ENCODE data around the gene BIRC2. TPM values are rescaled to one million over a fixed set of nuclear protein-coding genes. Genes with fewer than 3 reads are reported as not detected.

Gene BIRC2
- total RNA-seq, 2 experiments from 2014 or later: 40.6 to 41.4 TPM

DNA sequence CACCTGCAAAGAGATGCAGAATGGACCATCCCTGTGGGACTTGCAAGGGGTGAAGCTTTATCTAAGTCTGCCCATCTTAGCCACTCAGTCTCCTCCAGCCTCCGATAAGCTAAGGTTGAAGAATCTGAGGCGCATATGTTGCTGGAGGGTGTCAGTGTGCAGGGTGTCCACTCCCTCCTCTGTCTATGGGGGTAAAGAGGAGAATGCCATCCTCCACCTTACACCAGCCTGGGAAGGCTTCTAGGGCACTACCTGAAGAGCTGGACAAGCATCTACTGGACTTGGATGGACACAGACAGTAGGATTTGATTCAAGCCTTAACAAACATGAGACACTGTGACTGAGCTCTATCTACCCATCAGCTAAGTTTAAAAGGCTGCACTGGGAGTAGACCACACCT lies 59.1 kb downstream of the BIRC2 start:
- Mint-ChIP-seq H3K4me3 (no peak overlapping the region), H3K4me1 (peaks cover 53% of the 10 kb centered on the region), H3K27me3 (no peaks in the 10 kb centered on the region), H3K9me3 (no peaks in the 10 kb centered on the region), H3K36me3 (peaks cover 41% of the 10 kb centered on the region), H3K27ac (peak overlapping the region; percentile 27)
- POLR2A ChIA-PET: interaction anchor here (1.2 kb wide), 1 partner anchor 14 kb away, joined by 3 read pairs; no protein-coding TSS in a partner anchor
- DNase-seq: no peak
- ATAC-seq (ENCODE audit: low read depth): no peak

DNA sequence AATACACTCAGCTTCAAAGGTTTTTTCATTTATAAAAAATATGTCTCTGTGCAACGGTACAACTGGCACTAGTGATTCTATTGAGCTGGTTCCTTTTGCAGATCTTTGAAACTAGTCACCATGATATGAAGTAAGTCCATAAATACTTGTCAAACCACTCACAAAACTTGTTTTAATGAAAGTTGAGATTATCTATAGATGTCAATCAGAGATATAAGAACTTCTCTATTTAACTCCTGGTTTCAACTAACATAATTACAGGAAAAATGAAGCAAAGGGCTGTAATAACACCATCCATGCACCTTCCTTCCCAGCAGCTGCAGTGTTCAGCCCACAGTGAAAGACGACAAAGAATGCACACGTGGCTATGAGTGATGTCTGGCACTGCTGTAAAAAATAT lies 60.9 kb downstream of the BIRC2 start:
- Mint-ChIP-seq H3K4me3 (no peak overlapping the region), H3K27ac (no peak overlapping the region), H3K9me3 (no peaks in the 10 kb centered on the region), H3K27me3 (no peaks in the 10 kb centered on the region), H3K4me1 (peaks cover 50% of the 10 kb centered on the region), H3K36me3 (peaks cover 31% of the 10 kb centered on the region)
- ATAC-seq (ENCODE audit: low read depth) (no peak), DNase-seq (no peak)
- POLR2A ChIA-PET: interaction anchor here (0.7 kb wide), 1 partner anchor 10 kb away, joined by 3 read pairs; no protein-coding TSS in a partner anchor

DNA sequence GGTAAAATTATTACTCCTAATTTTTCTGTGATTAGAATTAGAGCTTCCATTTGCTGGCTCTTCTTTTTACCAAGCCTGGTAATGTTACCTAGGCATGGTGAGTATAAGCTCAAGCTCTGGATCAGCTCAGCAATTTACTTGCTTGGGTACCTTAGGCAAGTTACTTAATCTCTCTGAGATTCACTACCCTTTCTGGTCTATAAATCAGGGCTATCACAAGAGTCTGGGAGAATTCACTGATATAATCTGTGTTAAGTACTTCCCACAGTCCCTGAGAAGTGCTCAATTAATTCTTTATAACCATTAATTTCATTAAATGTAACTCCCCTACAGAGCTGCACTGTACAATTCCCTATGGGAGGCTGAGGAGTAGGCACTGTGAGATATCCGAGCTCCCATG lies 61.3 kb downstream of the BIRC2 start:
- Mint-ChIP-seq H3K9me3 (no peaks in the 10 kb centered on the region), H3K27me3 (no peaks in the 10 kb centered on the region), H3K27ac (no peak overlapping the region), H3K4me3 (no peak overlapping the region), H3K36me3 (peaks cover 30% of the 10 kb centered on the region), H3K4me1 (peaks cover 50% of the 10 kb centered on the region)
- DNase-seq (no peak), ATAC-seq (ENCODE audit: low read depth) (no peak)
- POLR2A ChIA-PET: interaction anchor here (0.7 kb wide), 1 partner anchor 11 kb away, joined by 3 read pairs; no protein-coding TSS in a partner anchor

DNA sequence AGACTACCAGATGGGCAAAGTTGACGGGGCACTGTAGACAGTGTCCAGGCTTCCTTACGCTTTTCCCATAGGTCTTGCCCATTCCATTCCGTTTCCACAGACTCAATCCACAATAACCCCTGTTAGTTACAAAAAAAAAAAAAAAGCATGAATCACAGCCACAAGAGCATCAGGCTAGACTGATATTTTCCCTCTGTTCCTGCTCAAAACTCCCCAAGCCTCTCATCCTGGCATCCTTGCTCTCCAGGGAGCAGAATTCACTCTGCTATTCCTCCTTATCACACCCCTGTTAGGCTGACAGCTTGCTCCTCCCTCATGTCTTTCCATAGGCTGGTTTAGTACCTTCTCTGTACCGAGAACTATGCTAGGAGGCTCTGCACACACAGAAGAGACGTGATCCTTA lies 63.4 kb downstream of the BIRC2 start:
- Mint-ChIP-seq H3K27me3 (no peaks in the 10 kb centered on the region), H3K36me3 (peaks cover 43% of the 10 kb centered on the region), H3K4me1 (peaks cover 58% of the 10 kb centered on the region), H3K4me3 (no peak overlapping the region), H3K9me3 (no peaks in the 10 kb centered on the region), H3K27ac (no peak overlapping the region)
- POLR2A ChIA-PET: no interaction called here
- DNase-seq: no peak
- ATAC-seq (ENCODE audit: low read depth): no peak

DNA sequence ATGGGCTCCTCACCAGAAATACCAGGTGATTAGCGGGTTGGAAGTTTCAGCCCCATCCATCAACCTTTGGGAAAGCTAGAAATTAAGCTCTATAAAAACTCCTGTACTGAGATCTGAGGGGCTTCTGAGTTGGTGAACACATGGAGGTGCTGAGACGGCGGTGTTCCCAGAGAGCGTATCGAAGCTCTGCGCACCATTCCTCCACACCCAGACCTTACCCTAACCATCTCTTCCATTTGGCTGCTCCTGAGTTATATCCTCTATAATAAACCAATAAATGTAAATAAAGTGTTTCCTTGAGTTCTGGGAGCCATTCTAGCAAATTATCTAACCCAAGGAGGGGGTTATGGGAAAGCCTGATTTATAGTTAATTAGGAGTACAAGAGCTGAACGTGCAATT lies 64.1 kb downstream of the BIRC2 start:
- H3K9me3 Mint-ChIP-seq: no peaks in the 10 kb centered on the region
- H3K27ac Mint-ChIP-seq: no peak overlapping the region
- ATAC-seq (ENCODE audit: low read depth) (no peak), DNase-seq (no peak)
- no peak overlapping the region for H3K4me3 Mint-ChIP-seq
- H3K4me1 Mint-ChIP-seq: peaks cover 57% of the 10 kb centered on the region
- POLR2A ChIA-PET: interaction anchor here (0.6 kb wide), 1 partner anchor 22 kb away, joined by 3 read pairs; no protein-coding TSS in a partner anchor
- peaks cover 43% of the 10 kb centered on the region for H3K36me3 Mint-ChIP-seq
- H3K27me3 Mint-ChIP-seq: no peaks in the 10 kb centered on the region

DNA sequence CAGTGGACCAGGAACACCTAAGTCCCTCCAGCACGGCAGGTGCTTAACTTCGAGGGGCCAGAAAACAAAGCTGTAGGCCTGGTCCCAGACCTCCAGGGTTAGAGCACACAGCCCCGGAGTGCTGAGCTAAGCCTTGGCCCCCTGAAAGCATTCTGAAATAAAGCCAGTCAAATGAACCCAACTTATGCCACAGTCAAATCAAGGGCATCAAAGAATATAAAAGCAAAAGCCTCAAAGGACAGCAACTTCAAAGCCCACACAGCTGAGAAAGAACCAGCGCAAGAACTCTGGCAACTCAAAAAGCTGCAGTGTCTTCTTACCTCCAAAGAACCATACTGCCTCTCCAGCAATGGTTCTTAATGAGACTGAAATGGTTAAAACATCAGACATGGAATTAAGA lies 66.5 kb downstream of the BIRC2 start:
- POLR2A ChIA-PET: interaction anchor here (1.3 kb wide), 1 partner anchor 11 kb away, joined by 4 read pairs; no protein-coding TSS in a partner anchor
- peak; percentile 29 for ATAC-seq (ENCODE audit: low read depth)
- H3K27ac Mint-ChIP-seq: no peak overlapping the region
- H3K4me1 Mint-ChIP-seq: peaks cover 66% of the 10 kb centered on the region
- no peaks in the 10 kb centered on the region for H3K9me3 Mint-ChIP-seq
- no peak for DNase-seq
- H3K36me3 Mint-ChIP-seq: peaks cover 53% of the 10 kb centered on the region
- H3K27me3 Mint-ChIP-seq: no peaks in the 10 kb centered on the region
- peak overlapping the region; percentile 60 for H3K4me3 Mint-ChIP-seq

DNA sequence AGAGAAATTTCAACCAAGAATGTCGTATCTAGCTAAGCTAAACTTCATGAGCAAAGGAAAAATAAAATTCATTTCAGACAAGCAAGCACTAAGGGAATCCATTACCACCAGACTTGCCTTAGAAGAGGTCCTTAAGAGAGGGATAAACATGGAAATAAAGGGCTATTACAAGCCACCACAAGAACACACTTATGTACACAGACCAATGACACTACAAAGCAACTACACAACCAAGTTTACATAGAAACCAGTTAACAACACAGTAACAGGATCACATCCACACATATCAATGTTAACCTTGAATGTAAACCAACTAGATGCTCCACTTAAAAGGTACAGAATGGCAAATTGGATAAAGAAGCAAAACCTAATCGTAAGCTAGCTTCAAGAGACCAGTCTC lies 67.5 kb downstream of the BIRC2 start:
- peaks cover 67% of the 10 kb centered on the region for H3K4me1 Mint-ChIP-seq
- peak overlapping the region; percentile 60 for H3K4me3 Mint-ChIP-seq
- DNase-seq (no peak), ATAC-seq (ENCODE audit: low read depth) (no peak)
- POLR2A ChIA-PET: interaction anchor here (1.3 kb wide), 1 partner anchor 10 kb away, joined by 4 read pairs; no protein-coding TSS in a partner anchor
- H3K27me3 Mint-ChIP-seq: no peaks in the 10 kb centered on the region
- H3K9me3 Mint-ChIP-seq: peaks cover 4% of the 10 kb centered on the region
- H3K36me3 Mint-ChIP-seq: peaks cover 55% of the 10 kb centered on the region
- H3K27ac Mint-ChIP-seq: peak overlapping the region; percentile 70

DNA sequence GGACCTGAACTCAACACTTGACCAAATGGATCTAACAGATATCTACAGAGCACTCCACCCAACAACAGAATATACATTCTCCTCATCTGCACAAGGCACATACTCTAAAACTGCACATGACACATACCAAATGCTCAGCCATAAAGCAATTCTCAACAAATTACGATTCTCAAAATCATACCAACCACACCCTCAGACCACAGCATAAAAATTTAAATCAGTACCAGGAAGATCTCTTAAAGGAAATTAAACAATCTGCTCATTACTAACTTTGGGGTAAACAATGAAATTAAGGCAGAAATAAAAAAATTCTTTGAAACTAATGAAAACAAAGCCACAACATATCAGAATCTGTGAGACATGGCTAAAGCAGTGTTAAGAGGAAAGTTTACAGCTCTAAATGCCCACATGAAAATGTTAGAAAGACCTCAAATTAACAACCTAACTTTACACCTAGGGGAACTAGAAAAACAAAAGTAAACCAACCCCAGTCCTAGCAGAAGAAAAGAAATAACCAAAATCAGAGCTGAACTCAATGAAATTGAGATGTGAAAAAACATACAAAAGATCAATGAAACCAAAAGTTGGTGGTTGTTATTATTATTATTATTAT lies 68.4 kb downstream of the BIRC2 start:
- DNase-seq (no peak), ATAC-seq (ENCODE audit: low read depth) (peak; percentile 46)
- peak overlapping the region; percentile 70 for H3K27ac Mint-ChIP-seq
- no peaks in the 10 kb centered on the region for H3K27me3 Mint-ChIP-seq
- H3K4me1 Mint-ChIP-seq: peaks cover 68% of the 10 kb centered on the region
- peaks cover 4% of the 10 kb centered on the region for H3K9me3 Mint-ChIP-seq
- peak overlapping the region; percentile 60 for H3K4me3 Mint-ChIP-seq
- POLR2A ChIA-PET: interaction anchor here (1.2 to 1.4 kb wide), 2 partner anchors 20 to 37 kb away, joined by 3 to 4 read pairs; no protein-coding TSS in a partner anchor
- H3K36me3 Mint-ChIP-seq: peaks cover 55% of the 10 kb centered on the region

DNA sequence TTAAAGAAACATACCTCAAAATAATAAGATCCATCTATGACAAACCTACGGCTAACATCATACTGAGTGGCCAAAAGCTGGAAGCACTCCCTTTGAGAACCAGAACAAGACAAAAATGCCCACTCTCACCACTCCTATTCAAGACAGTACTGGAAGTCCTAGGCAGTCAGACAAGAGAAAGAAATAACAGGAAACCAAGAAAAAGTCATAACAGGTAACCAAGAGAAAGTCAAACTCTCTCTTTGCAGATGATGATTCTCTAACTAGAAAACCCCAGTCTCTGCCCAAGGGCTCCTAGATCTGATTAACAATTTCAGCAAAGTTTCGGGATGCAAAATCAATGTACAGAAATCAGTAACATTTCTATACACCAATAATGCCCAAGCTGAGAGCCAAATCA lies 70.0 kb downstream of the BIRC2 start:
- H3K36me3 Mint-ChIP-seq: peaks cover 59% of the 10 kb centered on the region
- peaks cover 4% of the 10 kb centered on the region for H3K9me3 Mint-ChIP-seq
- no peak for DNase-seq

DNA sequence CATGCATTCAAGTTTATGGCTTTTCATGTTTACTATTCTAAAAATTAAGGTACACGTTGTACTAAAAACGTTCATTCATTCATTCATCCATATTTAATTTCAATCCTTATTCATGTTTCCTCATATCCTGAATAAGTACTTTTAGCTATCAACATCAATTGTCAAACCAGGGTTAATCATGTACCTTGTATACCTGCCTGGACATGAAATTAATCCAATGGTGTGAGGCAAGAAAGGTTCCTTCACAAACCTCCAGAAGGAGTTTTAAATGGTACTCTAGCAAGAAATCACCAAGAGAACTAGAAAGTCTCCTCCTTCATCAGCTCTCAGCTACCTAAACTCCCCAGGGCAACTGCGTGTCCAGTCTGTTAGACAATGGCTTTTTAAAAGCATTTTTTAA lies 72.2 kb downstream of the BIRC2 start:
- Mint-ChIP-seq H3K4me1 (peaks cover 71% of the 10 kb centered on the region), H3K27ac (no peak overlapping the region), H3K4me3 (no peak overlapping the region), H3K27me3 (no peaks in the 10 kb centered on the region), H3K36me3 (peaks cover 65% of the 10 kb centered on the region), H3K9me3 (peaks cover 4% of the 10 kb centered on the region)
- POLR2A ChIA-PET: interaction anchor here (0.7 kb wide), 1 partner anchor 12 kb away, joined by 3 read pairs; no protein-coding TSS in a partner anchor
- no peak for DNase-seq
- ATAC-seq (ENCODE audit: low read depth): no peak

More for the DNA sequence above, 70.0 kb downstream of the BIRC2 start:
- H3K27me3 Mint-ChIP-seq: no peaks in the 10 kb centered on the region
- peak overlapping the region; percentile 71 for H3K4me3 Mint-ChIP-seq
- POLR2A ChIA-PET: interaction anchor here (1.4 kb wide), 1 partner anchor 35 kb away, joined by 4 read pairs; no protein-coding TSS in a partner anchor
- ATAC-seq (ENCODE audit: low read depth): peak; percentile 61
- peak overlapping the region; percentile 83 for H3K27ac Mint-ChIP-seq
- H3K4me1 Mint-ChIP-seq: peaks cover 68% of the 10 kb centered on the region

DNA sequence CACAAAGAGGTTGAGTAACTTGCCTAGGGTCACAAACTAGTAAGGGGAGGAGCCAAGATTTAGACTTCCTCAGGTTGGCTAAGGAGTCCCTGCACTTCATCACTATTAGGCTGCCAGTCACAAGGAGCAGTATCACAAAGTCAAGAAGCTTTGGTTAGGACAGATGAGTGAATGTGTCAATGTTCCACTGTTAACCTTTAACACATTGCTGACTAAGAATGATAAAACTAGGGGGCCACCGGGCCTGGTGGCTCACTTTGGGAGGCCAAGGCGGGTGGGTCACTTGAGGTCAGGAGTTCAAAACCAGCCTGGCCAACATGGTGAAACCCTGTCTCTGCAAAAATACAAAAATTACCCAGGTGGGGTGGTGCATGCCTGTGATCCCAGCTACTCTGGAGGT lies 73.5 kb downstream of the BIRC2 start:
- POLR2A ChIA-PET: no interaction called here
- ATAC-seq (ENCODE audit: low read depth) (no peak), DNase-seq (no peak)
- Mint-ChIP-seq H3K4me3 (no peak overlapping the region), H3K27ac (peak overlapping the region; percentile 5), H3K4me1 (peaks cover 64% of the 10 kb centered on the region), H3K36me3 (peaks cover 63% of the 10 kb centered on the region), H3K27me3 (no peaks in the 10 kb centered on the region), H3K9me3 (peaks cover 4% of the 10 kb centered on the region)

DNA sequence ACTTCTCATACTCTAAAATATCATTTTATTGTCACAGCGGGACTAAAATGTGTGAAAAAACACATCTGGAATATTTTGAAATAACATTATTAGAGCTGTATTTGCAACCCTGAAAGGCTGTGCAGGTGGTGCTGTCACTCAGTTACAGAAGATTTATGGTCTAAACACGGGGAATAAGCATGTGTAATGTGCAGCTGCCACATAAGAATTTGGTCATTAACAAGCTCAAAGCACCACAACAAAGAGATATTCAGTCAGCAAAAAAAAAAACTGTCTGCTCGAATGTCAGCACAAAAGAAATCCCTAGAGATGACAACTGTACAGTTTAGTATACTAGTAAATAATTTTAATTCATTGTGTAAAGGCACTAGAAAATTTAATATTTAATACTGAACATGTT lies 74.2 kb downstream of the BIRC2 start:
- no peak overlapping the region for H3K4me3 Mint-ChIP-seq
- peaks cover 4% of the 10 kb centered on the region for H3K9me3 Mint-ChIP-seq
- no peak for DNase-seq
- H3K27me3 Mint-ChIP-seq: no peaks in the 10 kb centered on the region
- H3K36me3 Mint-ChIP-seq: peaks cover 63% of the 10 kb centered on the region
- POLR2A ChIA-PET: interaction anchor here (0.5 kb wide), 1 partner anchor 110 kb away, joined by 3 read pairs; no protein-coding TSS in a partner anchor
- H3K4me1 Mint-ChIP-seq: peaks cover 64% of the 10 kb centered on the region
- ATAC-seq (ENCODE audit: low read depth): no peak
- H3K27ac Mint-ChIP-seq: peak overlapping the region; percentile 5

DNA sequence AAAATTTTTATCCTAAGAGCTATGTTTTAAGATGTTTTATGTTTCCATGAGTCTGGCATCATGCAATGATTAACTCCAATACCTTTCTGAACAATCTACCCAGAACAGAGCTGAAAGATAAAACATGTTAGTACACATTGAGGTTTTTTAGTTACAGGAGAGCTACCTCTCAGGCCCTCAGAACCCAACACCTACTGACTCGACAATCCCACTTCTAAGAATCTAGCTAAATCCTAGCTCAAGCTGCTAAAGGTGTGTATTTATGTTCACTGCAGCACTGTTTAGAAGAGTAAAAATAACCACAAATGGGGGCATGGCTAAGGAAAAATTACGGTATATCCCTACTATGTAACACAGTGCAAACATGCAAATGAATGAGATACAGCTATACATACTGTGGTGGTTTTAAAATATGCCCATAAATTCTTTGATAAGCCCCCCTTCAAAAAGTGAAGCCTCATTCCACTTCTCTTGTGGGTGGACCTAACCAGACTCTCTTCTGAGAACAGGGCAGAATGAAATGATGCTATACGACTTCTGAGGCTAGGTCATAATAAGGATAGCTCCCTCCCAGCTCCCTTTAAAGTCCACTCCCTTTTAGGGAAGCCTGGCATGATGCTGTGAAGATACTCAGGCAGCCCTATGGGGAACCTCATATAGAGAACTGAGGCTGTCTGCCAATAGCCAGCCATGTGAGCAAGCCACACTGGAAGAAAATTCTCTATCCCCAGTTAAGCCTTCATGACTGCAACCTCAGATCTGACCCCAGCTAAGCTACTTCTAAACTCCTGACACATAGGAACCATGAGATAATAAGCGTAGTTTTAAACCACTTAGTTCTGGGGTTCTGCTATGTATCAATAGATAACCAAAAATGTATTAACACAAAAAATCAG lies 76.1 kb downstream of the BIRC2 start:
- POLR2A ChIA-PET: interaction anchor here (1.2 kb wide), 1 partner anchor 29 kb away, joined by 3 read pairs; no protein-coding TSS in a partner anchor
- Mint-ChIP-seq H3K4me1 (peaks cover 51% of the 10 kb centered on the region), H3K36me3 (peaks cover 55% of the 10 kb centered on the region), H3K9me3 (peaks cover 4% of the 10 kb centered on the region), H3K27ac (peak overlapping the region; percentile 52), H3K27me3 (no peaks in the 10 kb centered on the region), H3K4me3 (peak overlapping the region; percentile 10)
- DNase-seq (no peak), ATAC-seq (ENCODE audit: low read depth) (peak; percentile 55)
